ENCODE measurements around the gene FAM3C.

The FAM3C gene

DNA sequence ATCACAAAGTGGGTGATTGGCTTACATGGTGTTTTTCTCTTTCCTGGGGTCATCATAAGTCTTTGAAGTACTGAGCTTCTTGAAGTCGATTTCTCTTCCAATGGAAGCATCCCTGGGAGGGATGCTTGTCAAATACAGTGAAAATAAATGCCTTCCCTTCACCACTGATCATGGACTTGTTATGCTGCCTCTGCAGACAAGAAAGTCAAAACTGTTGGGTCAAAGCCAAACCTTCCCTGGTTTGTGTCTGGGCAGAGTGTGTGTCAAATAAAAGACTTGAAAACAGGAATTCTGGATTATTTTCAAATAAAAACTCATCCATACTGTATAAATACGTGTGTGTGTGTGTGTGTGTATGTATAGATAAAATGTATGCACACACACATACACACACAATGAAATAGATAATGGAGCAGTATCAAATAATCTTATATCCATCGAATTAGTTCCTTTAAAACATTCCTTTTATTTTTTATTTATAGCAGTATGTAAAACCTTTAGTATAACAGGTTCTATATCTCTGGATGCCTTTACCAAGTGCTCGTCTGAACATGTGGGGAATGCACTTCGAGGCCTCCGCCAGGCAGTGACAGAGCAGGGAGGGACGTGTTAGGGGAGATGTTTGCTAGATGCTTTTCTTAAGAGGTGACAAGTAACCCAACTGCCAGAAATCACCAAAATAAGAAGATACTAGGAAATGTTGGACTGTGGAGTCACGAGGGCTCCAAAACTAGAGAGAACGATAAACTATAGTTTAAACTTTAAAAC, 94.5 kb downstream of the FAM3C start:
- no peak for DNase-seq (ENCODE audit: low read depth in 2 of 3, low spot score in 2 of 3)

DNA sequence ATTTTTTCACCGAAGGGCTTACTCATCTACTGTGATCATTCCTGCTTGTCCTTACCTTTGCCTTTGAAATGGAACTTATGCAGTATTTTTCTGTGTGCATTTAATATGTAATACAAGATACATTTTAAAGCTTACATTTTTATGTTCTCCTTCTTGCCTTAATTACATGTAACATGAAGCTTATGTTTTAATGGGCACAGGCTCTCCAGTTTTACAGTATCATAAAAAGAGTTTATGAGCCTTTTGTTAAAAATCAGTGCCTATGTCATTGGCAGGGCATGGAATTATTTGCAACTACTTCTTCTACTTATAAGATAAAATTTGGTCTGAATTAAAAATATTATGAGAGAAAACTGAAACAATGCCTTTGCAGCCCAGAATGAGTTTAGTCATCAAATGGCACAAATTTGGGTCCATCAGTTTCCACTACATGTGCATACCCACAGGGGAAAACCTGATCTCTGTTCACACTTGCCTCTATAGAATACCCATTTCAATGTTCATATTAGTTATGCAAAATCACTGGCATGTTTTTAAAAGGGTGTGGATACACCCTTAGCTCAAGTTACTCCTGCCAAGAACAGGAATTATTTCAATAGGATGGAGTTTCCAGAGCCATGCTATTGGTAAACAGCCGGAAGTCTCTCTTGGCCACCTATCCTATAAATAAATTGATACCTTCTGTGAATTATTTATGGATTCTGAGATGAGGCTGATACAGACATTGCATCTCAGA, 95.3 kb downstream of the FAM3C start:
- DNase-seq (ENCODE audit: low read depth in 2 of 3, low spot score in 2 of 3) = no peak

All from activated CD8-positive, alpha-beta memory T cell treated with anti-CD3 and anti-CD28 coated beads for 48 hours (primary cell).